Right cardiac atrium (tissue), 5 donors: Measurements from ENCODE around the gene NRN1. TPM values are rescaled to one million over a fixed set of nuclear protein-coding genes. Genes with fewer than 3 reads are reported as not detected.

Experiments
- ATAC-seq, 2 donors: fragments of 200-7000 bp; cut with Tn5 transposase; one replicate each; pipeline versions ENCODE4 v1.8.0 to v1.9.1; 2020; ENCODE audit warnings: moderate library complexity in 2 of 2, mild to moderate bottlenecking in 1 of 2
- DNase-seq, 3 donors: peaks; one replicate each; pipeline ENCODE4 v3.0.0-alpha.2; 2020
- H3K27ac ChIP-seq: one replicate; pipeline ENCODE4 v1.5.1; 2013; ENCODE audit warnings: mild to moderate bottlenecking, low read length, control low read depth, moderate library complexity
- H3K27me3 ChIP-seq: one replicate; pipeline ENCODE4 v1.6.1; 2013; ENCODE audit not compliant: control insufficient read depth, insufficient read depth
- H3K4me1 ChIP-seq: one replicate; pipeline ENCODE4 v1.6.1; 2013; ENCODE audit warnings: low read length; ENCODE audit not compliant: control insufficient read depth, insufficient read depth
- H3K4me3 ChIP-seq: one replicate; pipeline ENCODE4 v1.5.1; 2013; ENCODE audit warnings: low read length, control low read depth
- H3K9me3 ChIP-seq: one replicate; pipeline ENCODE4 v1.6.1; 2013; ENCODE audit warnings: low read length; ENCODE audit not compliant: control insufficient read depth
- WGBS: extraction: QIAGEN DNeasy Blood & Tissue Kit; methylation state at CpG from one replicate; pipeline ENCODE4 v1.1.7; 2013; 5-methylcytosine and 5-hydroxymethylcytosine counted together
- intact Hi-C, 4 donors: fragments of 100-400 bp; cut with DNase I; formaldehyde crosslinking; loops; one replicate each; pipeline versions ENCODE4 v1.11.0 to v1.14.0; 2022 to 2023
- polyA plus RNA-seq: library from polyadenylated mRNA; stranded (reverse); fragments of 200-250 nt; gene quantifications from one replicate; pipeline ENCODE4 v1.2.3, GENCODE V29; 2013
- total RNA-seq, 4 donors: library from RNA; stranded (reverse); fragmentation: NEBNext Ultra II Directional; extraction: Animal tissue kit (Norgen Biotek cat#: 25700); gene quantifications; one replicate each; pipeline ENCODE4 v1.2.1, GENCODE V29; 2021
- donor health status: healthy with polysubstance abuse.
- donor health status: DM: no; HTN: yes; CAD: no.
- donor health status: DM: no; HTN: no; CAD: no.
- donor health status: DM: no; HTN: yes; CAD: no; lungs with severe emphysema.
- donor health status: DM: yes; HTN: yes; CAD: no.

NRN1 gene
- total and polyA plus RNA-seq, 5 donors: 6.5 to 14.5 (median 12.4) TPM

- Histone ChIP-seq H3K27me3 (no peaks in the 10 kb centered on the region), H3K4me1 (no peaks in the 10 kb centered on the region), H3K27ac (no peak overlapping the region), H3K9me3 (no peaks in the 10 kb centered on the region), H3K4me3 (no peak overlapping the region)
- no peak for ATAC-seq
- no peak for DNase-seq
- intact Hi-C loops: no loop called here
- 16% methylated on average over 26 of the region's 26 CpGs for WGBS
These were observed 11.6 kb downstream of the NRN1 start for GRCh38 chr6:5994999-5995657.

- DNase-seq (no peak), ATAC-seq (no peak)
- H3K27me3 ChIP-seq: no peaks in the 10 kb centered on the region
- 26% methylated on average over 38 of the region's 38 CpGs for WGBS
- no peak overlapping the region for H3K4me3 ChIP-seq
- H3K27ac ChIP-seq: no peak overlapping the region
- intact Hi-C loops: no loop called here
- H3K9me3 ChIP-seq: no peaks in the 10 kb centered on the region
- no peaks in the 10 kb centered on the region for H3K4me1 ChIP-seq
These were observed 12.3 kb downstream of the NRN1 start for GRCh38 chr6:5994234-5994998.

- intact Hi-C loops: no loop called here
- Histone ChIP-seq H3K27ac (no peak overlapping the region), H3K9me3 (no peaks in the 10 kb centered on the region), H3K27me3 (no peaks in the 10 kb centered on the region), H3K4me3 (no peak overlapping the region), H3K4me1 (no peaks in the 10 kb centered on the region)
- 32% methylated on average over 10 of the region's 10 CpGs for WGBS
- DNase-seq: no peak
- no peak for ATAC-seq
These were observed 14.0 kb downstream of the NRN1 start for GRCh38 chr6:5992551-5993225.

GRCh38 chr6:5990786-5991185 lies 15.9 kb downstream of the NRN1 start:
- intact Hi-C loops: no loop called here
- DNase-seq (no peak), ATAC-seq (no peak)
- Histone ChIP-seq H3K4me1 (no peaks in the 10 kb centered on the region), H3K27me3 (no peaks in the 10 kb centered on the region), H3K4me3 (no peak overlapping the region), H3K9me3 (no peaks in the 10 kb centered on the region), H3K27ac (no peak overlapping the region)
- WGBS: 89% methylated on average over 4 of the region's 4 CpGs

- intact Hi-C loops: no loop called here
- H3K4me3 ChIP-seq: no peak overlapping the region
- H3K9me3 ChIP-seq: no peaks in the 10 kb centered on the region
- peak; percentile 47 to 83 (median 75) for DNase-seq
- H3K27ac ChIP-seq: no peak overlapping the region
- H3K4me1 ChIP-seq: no peaks in the 10 kb centered on the region
- H3K27me3 ChIP-seq: no peaks in the 10 kb centered on the region
- peak; percentile 64 to 76 for ATAC-seq
- WGBS: 88% methylated on average over 5 of the region's 5 CpGs
These were observed 17.5 kb downstream of the NRN1 start for GRCh38 chr6:5989141-5989723.

GRCh38 chr6:5986861-5987260 lies 19.9 kb downstream of the NRN1 start:
- no peak for ATAC-seq
- H3K4me1 ChIP-seq: no peaks in the 10 kb centered on the region
- no peak overlapping the region for H3K4me3 ChIP-seq
- no peaks in the 10 kb centered on the region for H3K9me3 ChIP-seq
- H3K27me3 ChIP-seq: no peaks in the 10 kb centered on the region
- no peak for DNase-seq
- 52% methylated on average over 2 of the region's 2 CpGs for WGBS
- intact Hi-C loops: no loop called here
- H3K27ac ChIP-seq: no peak overlapping the region

GRCh38 chr6:5984150-5985089 lies 22.3 kb downstream of the NRN1 start:
- Histone ChIP-seq H3K4me1 (no peaks in the 10 kb centered on the region), H3K27me3 (no peaks in the 10 kb centered on the region), H3K27ac (no peak overlapping the region), H3K9me3 (no peaks in the 10 kb centered on the region), H3K4me3 (no peak overlapping the region)
- DNase-seq (no peak), ATAC-seq (no peak)
- intact Hi-C loops: no loop called here
- 69% methylated on average over 7 of the region's 7 CpGs for WGBS

GRCh38 chr6:5981126-5982026 lies 25.3 kb downstream of the NRN1 start:
- WGBS: 67% methylated on average over 7 of the region's 7 CpGs
- no peak for ATAC-seq
- intact Hi-C loops: no loop called here
- Histone ChIP-seq H3K27ac (no peak overlapping the region), H3K27me3 (no peaks in the 10 kb centered on the region), H3K9me3 (no peaks in the 10 kb centered on the region), H3K4me1 (no peaks in the 10 kb centered on the region), H3K4me3 (no peak overlapping the region)
- DNase-seq: no peak

- ATAC-seq: peak in 1 of 2 donors; percentile 61
- H3K27me3 ChIP-seq: no peaks in the 10 kb centered on the region
- no peaks in the 10 kb centered on the region for H3K9me3 ChIP-seq
- no peaks in the 10 kb centered on the region for H3K4me1 ChIP-seq
- H3K4me3 ChIP-seq: no peak overlapping the region
- H3K27ac ChIP-seq: no peak overlapping the region
- intact Hi-C loops: no loop called here
- 36% methylated on average over 9 of the region's 9 CpGs for WGBS
- DNase-seq: no peak
These were observed 26.9 kb downstream of the NRN1 start for GRCh38 chr6:5979650-5980420.
